ENCODE data around the gene GPHA2. TPM values are rescaled to one million over a fixed set of nuclear protein-coding genes. Genes with fewer than 3 reads are reported as not detected.
A peak's percentile ranks its signal among the peaks of the same experiment; 100 is the strongest.

The GPHA2 gene
- total and polyA plus RNA-seq, 2 of the 13 experiments (the other 11 are each of a cell fraction or from before 2014, with no cell fraction given), result 13.0 to 19.1 TPM

DNA sequence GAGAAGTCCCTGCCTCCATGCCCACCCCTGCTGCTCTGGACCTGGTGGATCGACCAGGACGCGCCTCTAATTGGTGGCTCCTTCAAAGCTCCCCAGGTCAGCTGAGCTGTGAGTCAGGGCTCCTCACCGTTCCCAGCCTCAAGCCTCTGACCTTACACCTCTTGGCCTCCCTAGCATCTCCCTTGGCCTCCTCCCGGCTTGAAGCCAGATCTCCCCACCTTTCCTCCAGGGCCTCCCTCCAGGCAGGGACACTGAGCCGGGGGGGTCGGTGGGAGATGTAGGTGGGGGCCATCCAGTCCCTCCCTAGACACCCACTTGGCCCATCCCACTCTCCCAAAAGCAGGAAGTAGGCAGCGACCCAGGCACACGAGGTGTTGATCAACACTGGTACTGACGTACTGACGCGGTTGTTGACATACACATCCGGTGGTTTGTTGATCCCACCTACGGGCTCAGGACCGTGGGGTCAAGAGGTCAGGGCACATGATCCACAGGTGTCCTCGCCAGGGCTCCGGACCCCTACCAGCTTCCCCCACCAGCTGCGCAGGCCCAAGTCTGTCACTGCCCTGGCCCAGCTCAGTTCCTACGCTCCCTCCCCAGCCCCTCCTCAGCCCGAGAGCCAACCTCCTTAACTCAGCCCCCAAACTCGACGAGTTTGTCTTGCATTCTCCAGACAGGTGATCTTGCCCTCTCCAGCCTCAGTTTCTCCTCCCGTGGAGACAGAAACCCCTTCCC lies 19.5 kb downstream of the GPHA2 start (continued):
- TF ChIP-seq NFAT5 (CRISPR knock-in tag; IDR thresholded peaks at IDR 0.05) (no peak), SAP130 (CRISPR knock-in tag; IDR thresholded peaks at IDR 0.05; ENCODE audit: low read depth) (peak; percentile 93), ZNF7 (CRISPR knock-in tag; IDR thresholded peaks at IDR 0.05) (no peak), MED13 (CRISPR knock-in tag; IDR thresholded peaks at IDR 0.05) (no peak), RCOR2 (CRISPR knock-in tag; IDR thresholded peaks at IDR 0.05) (no peak), ZNF883 (CRISPR knock-in tag; IDR thresholded peaks at IDR 0.05; ENCODE audit: not compliant biosample characterization) (no peak), KAT7 (CRISPR knock-in tag; IDR thresholded peaks at IDR 0.05; ENCODE audit: borderline replicate concordance) (no peak), ZNF569 (CRISPR knock-in tag; IDR thresholded peaks at IDR 0.05; ENCODE audit: borderline replicate concordance) (no peak), YEATS4 (CRISPR knock-in tag; IDR thresholded peaks at IDR 0.05; ENCODE audit: borderline replicate concordance) (no peak), TERF1 (CRISPR knock-in tag; IDR thresholded peaks at IDR 0.05) (no peak), MIER2 (CRISPR knock-in tag; IDR thresholded peaks at IDR 0.05) (no peak), SAFB2 (CRISPR knock-in tag; IDR thresholded peaks at IDR 0.05; ENCODE audit: borderline replicate concordance, low read depth) (no peak), LCORL (IDR thresholded peaks at IDR 0.05) (no peak), LCORL (CRISPR knock-in tag; IDR thresholded peaks at IDR 0.05) (no peak), U2AF2 (IDR thresholded peaks at IDR 0.05; ENCODE audit: low read depth, low read length) (no peak)
- TF ChIP-seq, protein P1, sequence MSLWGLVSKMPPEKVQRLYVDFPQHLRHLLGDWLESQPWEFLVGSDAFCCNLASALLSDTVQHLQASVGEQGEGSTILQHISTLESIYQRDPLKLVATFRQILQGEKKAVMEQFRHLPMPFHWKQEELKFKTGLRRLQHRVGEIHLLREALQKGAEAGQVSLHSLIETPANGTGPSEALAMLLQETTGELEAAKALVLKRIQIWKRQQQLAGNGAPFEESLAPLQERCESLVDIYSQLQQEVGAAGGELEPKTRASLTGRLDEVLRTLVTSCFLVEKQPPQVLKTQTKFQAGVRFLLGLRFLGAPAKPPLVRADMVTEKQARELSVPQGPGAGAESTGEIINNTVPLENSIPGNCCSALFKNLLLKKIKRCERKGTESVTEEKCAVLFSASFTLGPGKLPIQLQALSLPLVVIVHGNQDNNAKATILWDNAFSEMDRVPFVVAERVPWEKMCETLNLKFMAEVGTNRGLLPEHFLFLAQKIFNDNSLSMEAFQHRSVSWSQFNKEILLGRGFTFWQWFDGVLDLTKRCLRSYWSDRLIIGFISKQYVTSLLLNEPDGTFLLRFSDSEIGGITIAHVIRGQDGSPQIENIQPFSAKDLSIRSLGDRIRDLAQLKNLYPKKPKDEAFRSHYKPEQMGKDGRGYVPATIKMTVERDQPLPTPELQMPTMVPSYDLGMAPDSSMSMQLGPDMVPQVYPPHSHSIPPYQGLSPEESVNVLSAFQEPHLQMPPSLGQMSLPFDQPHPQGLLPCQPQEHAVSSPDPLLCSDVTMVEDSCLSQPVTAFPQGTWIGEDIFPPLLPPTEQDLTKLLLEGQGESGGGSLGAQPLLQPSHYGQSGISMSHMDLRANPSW (CRISPR knock-in tag; IDR thresholded peaks at IDR 0.05; ENCODE audit: borderline replicate concordance), result no peak
- TF ChIP-seq, protein P2, sequence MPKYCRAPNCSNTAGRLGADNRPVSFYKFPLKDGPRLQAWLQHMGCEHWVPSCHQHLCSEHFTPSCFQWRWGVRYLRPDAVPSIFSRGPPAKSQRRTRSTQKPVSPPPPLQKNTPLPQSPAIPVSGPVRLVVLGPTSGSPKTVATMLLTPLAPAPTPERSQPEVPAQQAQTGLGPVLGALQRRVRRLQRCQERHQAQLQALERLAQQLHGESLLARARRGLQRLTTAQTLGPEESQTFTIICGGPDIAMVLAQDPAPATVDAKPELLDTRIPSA (CRISPR knock-in tag; IDR thresholded peaks at IDR 0.05; ENCODE audit: borderline replicate concordance), result no peak
- TF ChIP-seq, protein P3, sequence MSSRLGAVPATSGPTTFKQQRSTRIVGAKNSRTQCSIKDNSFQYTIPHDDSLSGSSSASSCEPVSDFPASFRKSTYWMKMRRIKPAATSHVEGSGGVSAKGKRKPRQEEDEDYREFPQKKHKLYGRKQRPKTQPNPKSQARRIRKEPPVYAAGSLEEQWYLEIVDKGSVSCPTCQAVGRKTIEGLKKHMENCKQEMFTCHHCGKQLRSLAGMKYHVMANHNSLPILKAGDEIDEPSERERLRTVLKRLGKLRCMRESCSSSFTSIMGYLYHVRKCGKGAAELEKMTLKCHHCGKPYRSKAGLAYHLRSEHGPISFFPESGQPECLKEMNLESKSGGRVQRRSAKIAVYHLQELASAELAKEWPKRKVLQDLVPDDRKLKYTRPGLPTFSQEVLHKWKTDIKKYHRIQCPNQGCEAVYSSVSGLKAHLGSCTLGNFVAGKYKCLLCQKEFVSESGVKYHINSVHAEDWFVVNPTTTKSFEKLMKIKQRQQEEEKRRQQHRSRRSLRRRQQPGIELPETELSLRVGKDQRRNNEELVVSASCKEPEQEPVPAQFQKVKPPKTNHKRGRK (CRISPR knock-in tag; IDR thresholded peaks at IDR 0.05), result no peak

Data from HepG2 (cell line).